GM18870 (cell line): Measurements from ENCODE around the gene UBA52.

Source experiments
- ATAC-seq: cut with Tn5 transposase; IDR thresholded peaks from one replicate; pipeline ENCODE4 v1.9.1; 2021; ENCODE audit warnings: moderate library complexity; ENCODE audit not compliant: unreplicated experiment

UBA52 gene

GRCh38 chr19:18607226-18608101, 35.8 kb downstream of the UBA52 start:
- ATAC-seq = no peak

DNA sequence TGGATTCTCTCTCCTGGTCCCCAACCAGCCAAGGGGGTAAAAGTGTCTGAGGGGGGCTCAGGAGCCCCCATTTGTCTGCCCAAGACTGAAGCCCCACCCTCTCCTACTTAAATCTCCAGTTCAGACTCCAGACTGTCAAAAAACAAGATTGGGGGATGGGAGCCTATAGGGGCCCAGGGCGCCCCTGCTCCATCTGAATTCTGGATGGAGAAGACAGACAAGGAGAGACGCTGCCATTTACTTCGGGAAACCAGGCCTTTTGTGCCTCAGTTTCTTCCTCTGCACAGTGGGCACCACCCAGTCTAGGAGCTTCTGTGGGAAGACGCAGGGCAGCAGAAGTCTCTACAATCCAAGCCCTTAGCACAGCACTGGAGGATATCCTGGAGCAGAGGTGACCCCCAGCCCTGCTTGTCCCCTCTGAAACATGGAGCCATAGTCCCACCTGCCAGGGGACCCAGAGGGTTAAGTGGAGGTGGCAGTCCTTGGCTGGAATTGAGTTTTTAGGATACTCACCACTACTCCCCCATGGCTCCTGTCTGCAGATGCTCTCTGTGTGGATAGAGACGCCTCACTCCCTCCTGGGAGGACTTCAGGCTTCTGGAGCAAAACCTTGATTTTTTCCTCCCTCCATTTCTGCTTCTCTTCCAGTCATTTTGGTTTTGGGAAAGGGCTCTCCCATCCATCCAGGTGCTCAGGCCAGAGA, 36.6 kb downstream of the UBA52 start:
- no peak for ATAC-seq

DNA sequence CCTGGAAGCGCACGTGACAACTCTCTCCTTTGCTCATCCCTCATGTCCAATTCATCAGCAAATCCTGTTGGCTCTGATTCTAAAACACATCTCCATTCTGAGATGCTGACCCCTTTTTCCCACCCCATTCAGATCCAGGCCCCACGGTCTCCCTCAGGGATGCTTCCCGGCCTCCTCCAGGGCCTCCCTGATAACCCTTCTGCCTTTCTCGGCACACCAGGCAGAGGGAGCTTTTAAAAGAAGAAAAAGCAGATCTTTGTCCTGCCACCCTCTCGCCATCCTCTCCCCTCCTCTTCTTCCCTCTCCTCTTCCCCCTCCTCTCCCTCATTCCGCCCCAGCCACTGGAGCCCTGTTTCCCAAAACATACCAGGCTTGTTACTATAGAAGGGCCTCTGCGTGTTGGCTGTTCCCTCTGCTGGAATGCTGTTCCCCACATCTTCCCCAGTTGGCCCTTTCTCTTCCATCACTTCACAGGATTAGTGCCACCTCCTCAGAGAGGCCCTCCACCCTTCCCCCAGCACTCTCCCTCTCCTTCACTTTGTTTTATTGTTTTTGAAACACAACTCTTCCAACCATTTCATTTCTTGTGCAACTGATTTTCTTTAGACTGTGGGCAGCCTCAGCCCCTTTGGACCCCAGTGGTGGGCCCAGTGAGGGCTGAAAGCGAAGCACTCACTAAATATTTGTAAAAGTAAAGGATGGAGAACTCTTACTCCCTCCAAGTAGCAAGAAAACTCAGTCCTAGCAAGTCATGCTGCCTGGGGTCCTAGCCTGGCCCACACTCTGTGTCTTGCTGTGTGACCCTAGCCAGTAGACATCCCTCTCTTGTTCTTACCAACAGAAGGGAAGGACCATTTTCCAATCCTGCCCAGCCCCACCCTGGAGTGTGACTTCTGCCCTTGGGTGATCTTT, 37.4 kb downstream of the UBA52 start:
- no peak for ATAC-seq

DNA sequence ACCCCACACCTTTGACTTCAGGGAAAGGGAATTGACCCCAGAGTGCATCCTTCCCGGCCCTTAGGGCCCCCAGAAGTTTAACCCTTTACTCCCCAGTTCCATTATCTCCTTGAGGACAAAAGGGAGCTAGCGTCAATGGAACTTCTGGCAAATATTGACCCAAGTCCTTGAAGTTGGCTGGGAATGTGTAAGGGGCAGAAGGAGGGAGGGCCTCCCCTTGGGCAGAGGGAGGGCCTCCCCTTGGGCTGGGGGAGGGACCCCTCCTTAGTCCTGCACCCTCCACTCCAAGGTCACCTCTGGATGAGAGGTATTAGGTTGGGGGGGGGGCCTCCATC, 38.0 kb downstream of the UBA52 start:
- ATAC-seq = no peak

DNA sequence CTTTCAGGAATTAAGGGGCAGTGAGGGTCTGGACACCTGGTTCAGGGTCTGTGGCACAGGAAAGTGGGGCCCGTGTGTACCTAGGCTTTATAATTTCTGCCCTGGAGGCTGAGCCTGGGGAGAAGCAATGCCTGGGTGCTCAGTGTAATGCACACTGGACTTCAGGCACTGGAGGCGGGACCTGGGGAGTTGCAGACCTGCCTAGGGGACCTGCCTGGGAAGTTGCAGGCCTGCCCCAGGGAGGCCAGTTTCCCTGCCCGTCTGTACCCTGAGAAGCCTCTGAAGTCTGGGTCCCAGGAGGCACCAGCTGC, 38.5 kb downstream of the UBA52 start:
- no peak for ATAC-seq

- ATAC-seq = no peak
Measured at GRCh38 chr19:18610556-18611326, 39.1 kb downstream of the UBA52 start.

GRCh38 chr19:18611327-18612050, 39.8 kb downstream of the UBA52 start:
- ATAC-seq = no peak

DNA sequence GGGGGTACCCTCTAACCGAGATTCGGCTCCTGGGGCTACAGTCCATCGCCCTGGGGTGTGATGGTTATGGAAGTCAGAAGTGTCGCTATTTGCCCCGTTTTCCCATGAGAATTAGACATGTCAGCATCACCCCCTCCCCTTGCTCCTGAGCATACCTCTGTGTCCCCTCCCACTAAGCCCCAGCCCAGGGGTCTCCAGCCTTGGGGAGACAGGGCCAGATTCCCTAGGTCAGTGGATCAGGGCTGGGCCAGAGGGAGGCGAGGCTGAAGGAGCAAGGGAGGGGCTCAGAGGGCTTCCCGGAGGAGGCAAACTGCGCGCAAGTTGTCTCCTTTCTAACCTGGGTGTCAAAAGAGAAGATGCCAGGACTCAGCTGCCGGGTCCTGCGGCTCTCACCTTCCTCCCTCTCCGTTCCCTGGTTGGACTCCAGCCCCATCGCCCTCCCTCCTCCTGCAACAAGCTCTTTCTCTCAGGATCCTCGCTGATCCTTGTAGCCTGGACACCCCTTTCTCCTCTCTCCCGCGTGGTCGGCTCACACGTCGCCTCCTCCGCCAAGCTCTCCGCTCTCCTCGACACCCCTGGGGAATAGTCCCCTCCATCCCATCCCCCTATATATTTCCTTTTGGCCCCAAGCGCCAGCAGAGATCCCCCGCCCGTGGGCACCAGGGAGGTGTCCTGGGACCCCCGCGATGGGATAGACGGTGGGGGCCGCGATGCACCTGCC, 40.6 kb downstream of the UBA52 start:
- no peak for ATAC-seq

DNA sequence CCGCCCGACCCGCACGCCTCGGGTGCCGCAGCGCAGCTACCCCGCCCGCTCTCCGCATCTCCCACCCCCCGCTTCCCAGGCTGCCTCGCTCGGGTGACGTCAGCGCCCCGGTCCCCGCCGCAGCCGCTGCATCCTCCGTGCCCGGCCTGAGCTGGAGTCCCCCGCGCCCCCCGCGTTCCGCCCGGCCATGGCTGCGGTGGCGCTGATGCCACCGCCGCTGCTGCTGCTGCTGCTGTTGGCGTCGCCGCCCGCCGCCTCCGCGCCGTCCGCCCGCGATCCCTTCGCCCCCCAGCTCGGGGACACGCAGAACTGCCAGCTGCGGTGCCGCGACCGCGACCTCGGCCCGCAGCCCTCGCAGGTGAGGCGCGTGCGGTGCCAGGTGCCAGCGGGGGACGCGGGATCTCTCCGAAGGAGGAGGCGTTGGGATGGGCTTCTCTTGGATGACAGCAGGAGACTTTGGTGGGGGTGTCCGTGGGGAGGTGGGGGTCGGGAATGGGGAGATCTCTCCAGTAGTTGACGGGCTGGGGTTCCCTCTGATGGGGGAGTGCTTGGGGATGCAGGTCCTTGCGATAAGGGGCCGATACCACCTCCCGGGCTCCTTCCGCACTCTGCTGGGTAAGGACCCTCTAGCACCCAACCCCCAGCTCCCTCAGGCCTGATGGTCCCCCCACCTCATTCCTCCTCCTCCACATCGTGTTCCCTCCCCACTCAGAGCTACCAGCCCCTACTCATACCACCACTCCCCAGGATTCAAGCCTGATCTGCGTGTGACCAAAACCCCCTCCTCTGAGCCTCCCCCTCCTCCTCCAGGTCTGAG, 41.3 kb downstream of the UBA52 start, which contains the start of gene TMEM59L:
Gene TMEM59L, plus strand, starts transcription at position 99 of the 817 bp plus-strand sequence. Its CDS starts 89 bp downstream, at position 188.
- ATAC-seq = no peak

GRCh38 chr19:18613589-18614234, 42.1 kb downstream of the UBA52 start:
- no peak for ATAC-seq

GRCh38 chr19:18616023-18616422, 44.4 kb downstream of the UBA52 start:
- no peak for ATAC-seq

GRCh38 chr19:18617562-18617961, 45.9 kb downstream of the UBA52 start:
- ATAC-seq = no peak

DNA sequence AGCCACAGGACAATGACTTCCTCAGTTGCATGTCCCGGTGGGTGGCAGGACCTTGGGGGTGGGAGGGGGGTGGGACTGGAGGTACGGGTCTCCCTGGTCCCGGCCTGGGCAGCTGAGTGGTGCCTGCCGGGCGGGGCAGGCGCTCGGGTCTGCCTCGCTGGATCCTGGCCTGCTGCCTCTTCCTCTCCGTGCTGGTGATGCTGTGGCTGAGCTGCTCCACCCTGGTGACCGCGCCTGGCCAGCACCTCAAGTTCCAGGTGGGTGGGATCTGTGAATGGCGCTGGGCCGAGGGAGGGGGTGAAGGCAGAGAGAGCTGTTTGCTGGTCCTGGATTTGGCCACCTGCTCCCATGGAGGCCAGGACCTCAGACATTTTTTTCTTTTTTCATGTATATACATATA, 46.6 kb downstream of the UBA52 start:
- ATAC-seq = no peak

DNA sequence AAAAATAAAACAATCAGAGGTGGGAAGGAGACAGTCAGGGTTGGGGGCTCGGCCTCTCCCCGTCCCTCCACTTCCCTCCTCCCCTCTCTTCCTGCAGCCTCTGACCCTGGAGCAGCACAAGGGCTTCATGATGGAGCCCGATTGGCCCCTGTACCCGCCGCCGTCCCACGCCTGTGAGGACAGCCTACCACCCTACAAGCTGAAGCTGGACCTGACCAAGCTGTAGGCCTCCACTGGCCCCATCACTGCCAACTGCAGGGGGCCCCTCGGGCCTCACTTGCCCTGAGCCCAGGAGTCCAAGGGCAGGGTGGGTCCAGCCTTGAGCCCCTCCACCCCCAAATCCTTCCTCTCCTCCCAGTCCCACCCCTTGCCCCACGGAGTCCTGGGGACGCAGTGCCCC, 48.7 kb downstream of the UBA52 start:
- no peak for ATAC-seq

DNA sequence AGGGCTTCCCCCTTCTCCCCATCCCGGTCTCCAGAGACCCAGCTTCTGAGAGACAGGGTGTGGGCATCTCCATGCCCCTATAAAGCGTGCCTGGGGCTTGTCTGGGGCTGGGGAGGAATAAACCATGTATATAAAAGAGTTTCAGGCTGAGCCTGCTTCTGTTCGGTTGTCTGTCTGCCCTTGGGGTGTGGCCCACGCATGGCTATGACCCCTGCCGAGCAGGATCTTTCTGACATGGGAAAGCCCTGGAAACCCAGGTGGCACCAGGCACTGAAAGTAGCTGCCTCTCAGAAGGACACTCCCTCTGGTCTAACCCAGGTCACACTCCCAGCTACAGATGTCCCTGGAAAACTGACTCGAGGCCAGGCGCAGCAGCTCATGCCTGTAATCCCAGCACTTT, 49.2 kb downstream of the UBA52 start:
- ATAC-seq = no peak

DNA sequence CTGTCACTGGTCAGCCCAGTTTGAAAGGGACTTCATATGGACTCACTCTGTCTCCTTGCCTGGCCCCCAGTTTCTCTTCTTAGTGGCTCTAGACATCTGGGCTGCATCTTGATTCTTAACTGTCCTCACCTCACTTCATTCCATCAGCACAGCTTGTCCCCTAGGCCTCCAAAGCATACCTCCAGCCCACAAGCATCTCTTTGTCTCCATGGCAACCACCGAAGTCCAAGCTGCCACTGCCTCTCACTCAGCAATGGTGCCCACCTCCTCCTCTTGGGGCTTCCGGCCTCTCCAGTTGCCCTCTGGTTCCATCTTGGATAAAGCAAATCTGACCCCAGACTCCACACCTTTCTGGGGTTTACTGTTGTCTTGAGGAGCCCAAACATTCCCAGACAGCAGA, 55.2 kb downstream of the UBA52 start:
- no peak for ATAC-seq
